Left ventricle myocardium superior (tissue), 1 donor: ENCODE measurements around the gene HSFX2. TPM values are rescaled to one million over a fixed set of nuclear protein-coding genes. Genes with fewer than 3 reads are reported as not detected.
"Not testable (repeated sequence)": the region's sequence is repeated elsewhere in the genome, so short reads cannot be mapped to it uniquely, and the experiment has no call there.

Source experiments
- ATAC-seq: fragments of 200-7000 bp; cut with Tn5 transposase; one replicate; pipeline ENCODE4 v1.9.1; 2020; ENCODE audit warnings: mild to moderate bottlenecking, moderate library complexity
- DNase-seq: peaks from one replicate; pipeline ENCODE4 v3.0.0-alpha.2; 2020
- intact Hi-C: fragments of 100-400 bp; cut with micrococcal nuclease; formaldehyde crosslinking; loops from one replicate; pipeline ENCODE4 v1.11.0; 2022
- total RNA-seq: library from RNA; stranded (reverse); fragmentation: NEBNext Ultra II Directional; extraction: Animal tissue kit (Norgen Biotek cat#: 25700); gene quantifications from one replicate; pipeline ENCODE4 v1.2.1, GENCODE V29; 2021
- donor health status: DM: no; HTN: yes; CAD: no; lungs with severe emphysema.

The HSFX2 gene
- total RNA-seq, 1 donor from 2014 or later: not detected

- DNase-seq, ATAC-seq, intact Hi-C loops: not testable (repeated sequence)
These were observed 3.5 kb upstream of the HSFX2 start for GRCh38 chrX:149598603-149599002.

DNA sequence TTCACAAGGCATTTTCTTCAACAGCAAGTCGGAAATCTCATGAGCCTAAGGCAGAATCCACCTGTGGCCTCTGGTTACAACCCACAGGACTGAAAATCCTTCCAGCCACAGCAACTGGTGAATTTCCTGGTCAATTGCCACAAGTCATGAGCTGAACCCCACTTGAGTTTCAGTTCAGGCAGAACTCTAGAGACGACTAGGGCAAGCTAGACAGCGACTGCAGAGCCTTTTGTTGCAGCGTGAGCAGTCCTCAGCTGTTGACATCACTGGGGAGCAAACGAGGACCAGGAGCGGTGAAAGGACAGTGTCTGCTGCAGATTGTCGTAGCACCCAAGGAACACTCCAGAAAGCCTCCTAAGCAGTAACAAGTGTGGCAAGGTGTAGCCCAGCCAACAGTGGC lies 829 bp upstream of the HSFX2 start:
- ATAC-seq, DNase-seq, intact Hi-C loops: not testable (repeated sequence)

DNA sequence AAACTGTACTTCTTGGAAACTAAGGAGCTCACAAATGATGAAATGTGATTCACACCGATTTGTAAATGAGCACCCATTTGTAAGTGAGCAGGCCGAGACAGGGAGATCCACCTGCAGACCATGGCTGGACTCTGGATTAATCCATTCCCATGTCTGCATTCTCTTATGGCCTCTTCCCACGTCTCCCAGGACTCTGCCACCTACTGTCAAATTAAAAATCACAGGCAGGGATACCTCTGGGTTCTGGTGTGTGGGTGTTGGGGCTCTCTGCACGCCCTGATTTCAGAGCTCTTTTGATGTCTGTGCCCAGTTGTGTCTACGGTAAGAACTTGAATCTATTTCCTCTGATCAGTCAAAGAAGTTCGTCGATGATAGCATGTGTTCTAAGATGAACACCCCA lies 4.1 kb downstream of the HSFX2 start:
- ATAC-seq, intact Hi-C loops: not testable (repeated sequence)

DNA sequence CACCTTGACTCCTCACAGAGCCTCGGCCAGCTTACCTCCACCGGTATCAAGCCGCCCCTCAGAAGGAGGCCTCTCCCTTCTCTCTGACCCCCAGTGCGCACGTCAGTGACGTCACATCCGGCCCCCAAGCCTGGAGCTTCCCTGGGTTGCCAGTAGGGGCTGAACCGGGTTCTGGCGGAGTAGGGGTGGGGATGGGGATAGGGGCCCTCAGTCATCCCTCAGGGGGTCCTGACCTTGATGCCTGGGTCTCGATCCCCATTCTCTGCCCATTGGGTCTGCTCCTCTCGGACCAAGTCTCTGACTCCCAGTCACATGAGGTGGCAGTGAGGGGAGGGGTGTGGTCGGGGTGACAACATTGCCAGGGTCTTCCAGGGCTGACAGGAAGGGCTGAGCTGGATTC lies 7.8 kb downstream of the HSFX2 start, which contains the start of gene MAGEA9B:
Gene MAGEA9B, minus strand, starts transcription at position 101 of the 400 bp plus-strand sequence. CDS start 4,280 bp downstream, outside the sequence.
- ATAC-seq, DNase-seq, intact Hi-C loops: not testable (repeated sequence)

More for the DNA sequence above, 4.1 kb downstream of the HSFX2 start:
- DNase-seq: not testable (repeated sequence)

GRCh38 chrX:149585631-149586030 lies 9.5 kb downstream of the HSFX2 start:
- ATAC-seq, DNase-seq, intact Hi-C loops: not testable (repeated sequence)

DNA sequence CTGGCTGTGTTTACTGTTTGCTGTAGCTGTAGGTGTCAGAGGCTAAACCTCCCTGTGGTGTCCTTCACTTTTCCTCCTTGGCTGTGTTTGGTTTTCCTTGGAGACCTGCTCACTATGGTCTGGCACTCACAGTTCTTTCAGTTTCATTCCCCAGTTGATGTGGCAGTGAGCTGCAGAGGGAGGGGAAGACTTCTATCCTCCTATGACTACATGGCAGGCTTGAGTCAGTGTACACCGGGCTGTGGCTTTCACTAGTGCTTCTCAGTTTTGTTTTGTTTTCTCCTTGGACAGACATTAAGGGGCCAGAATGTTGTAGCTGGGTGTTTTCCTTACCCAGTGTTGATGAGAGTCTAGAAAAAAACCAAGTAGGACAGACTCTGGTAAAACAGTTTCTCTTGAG lies 21.7 kb downstream of the HSFX2 start:
- ATAC-seq, intact Hi-C loops, DNase-seq: not testable (repeated sequence)

- DNase-seq: no peak
- ATAC-seq: no peak
- intact Hi-C loops: no loop called here
These were observed 22.4 kb downstream of the HSFX2 start for GRCh38 chrX:149572743-149573142.

DNA sequence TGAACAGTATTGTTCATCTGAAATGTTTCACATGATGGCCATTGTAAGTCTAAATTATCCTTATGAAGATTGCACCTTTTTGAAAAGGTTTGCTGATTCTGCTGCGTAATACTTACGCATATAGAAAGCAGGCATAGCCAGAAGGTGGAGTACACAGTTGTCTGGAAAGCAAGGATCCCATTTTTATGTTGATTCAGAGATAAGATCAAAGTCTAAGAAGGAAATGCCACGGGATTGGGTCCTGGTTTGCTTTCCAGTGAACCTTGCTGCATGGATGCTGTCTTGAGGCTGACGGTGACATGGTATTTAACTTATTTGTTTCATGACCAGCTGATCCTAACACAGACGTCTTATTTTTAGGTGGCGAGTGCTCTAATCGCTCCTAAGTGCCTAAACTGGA lies 23.3 kb downstream of the HSFX2 start:
- DNase-seq: no peak
- no peak for ATAC-seq
- intact Hi-C loops: no loop called here

- no peak for DNase-seq
- intact Hi-C loops: no loop called here
- no peak for ATAC-seq
These were observed 24.4 kb downstream of the HSFX2 start for GRCh38 chrX:149570668-149571067.

DNA sequence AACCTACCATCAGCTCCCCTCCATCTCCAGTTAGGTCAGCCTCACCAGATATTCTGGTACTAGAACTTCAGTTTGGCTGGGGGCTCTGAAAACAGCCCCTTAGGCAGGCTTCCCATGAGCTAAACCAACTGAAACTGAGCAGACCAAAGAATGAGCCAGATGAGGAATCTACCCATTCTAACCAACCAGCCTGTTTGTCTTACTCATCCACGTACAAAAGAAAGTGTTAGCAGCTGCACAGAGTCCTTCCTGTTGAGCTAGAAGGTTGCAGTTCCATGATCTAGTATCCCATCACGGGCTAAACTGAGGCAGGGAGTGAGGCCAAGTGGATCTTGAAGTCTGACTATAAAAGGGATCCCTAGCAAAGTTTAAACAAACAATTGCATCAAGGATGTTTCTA lies 25.3 kb downstream of the HSFX2 start:
- ATAC-seq: no peak
- DNase-seq: no peak
- intact Hi-C loops: no loop called here

GRCh38 chrX:149568701-149569296 lies 26.3 kb downstream of the HSFX2 start:
- DNase-seq (no peak), ATAC-seq (peak; percentile 74)
- intact Hi-C loops: no loop called here

GRCh38 chrX:149567621-149568417 lies 27.3 kb downstream of the HSFX2 start:
- ATAC-seq (no peak), DNase-seq (no peak)
- intact Hi-C loops: no loop called here

DNA sequence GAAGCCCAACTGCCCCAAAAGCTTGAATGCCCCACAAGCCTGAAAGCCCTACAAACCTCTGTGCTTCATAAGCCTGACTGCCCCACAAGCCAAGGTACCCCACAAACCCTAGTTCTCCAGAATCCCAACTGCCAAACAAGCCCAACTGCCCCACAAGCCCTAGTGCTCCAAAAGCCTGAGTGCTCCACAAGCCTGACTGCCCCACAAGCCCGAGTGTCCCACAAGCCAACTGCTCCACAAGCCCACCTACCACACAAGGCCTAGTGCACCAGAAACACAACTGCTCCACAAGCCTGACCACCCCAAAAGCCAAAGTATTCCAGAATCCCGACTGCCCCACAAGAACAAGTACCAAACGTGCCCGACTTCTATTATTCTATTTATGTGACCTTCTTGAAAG lies 31.8 kb downstream of the HSFX2 start:
- no peak for DNase-seq
- ATAC-seq: no peak
- intact Hi-C loops: no loop called here

DNA sequence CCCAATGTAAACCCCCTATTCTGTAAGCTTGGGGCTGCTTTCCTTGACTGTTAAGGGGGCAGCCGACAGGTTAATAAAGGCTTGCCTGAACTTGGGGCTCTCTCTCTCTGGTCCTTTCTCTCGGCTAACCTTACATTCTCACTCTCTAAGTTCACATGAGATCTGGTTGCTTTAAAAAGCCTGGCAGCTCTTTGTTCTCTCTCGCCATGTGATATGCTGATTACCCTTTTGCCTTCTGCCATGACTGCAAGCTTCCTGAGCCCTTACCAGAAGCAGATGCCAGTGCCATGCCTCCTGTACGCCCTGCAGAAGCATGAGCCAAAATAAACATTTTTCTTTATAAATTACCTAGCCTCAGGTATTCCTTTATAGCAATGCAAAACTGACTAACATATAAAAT lies 39.9 kb downstream of the HSFX2 start:
- ATAC-seq: peak; percentile 67
- intact Hi-C loops, DNase-seq: not testable (repeated sequence)

DNA sequence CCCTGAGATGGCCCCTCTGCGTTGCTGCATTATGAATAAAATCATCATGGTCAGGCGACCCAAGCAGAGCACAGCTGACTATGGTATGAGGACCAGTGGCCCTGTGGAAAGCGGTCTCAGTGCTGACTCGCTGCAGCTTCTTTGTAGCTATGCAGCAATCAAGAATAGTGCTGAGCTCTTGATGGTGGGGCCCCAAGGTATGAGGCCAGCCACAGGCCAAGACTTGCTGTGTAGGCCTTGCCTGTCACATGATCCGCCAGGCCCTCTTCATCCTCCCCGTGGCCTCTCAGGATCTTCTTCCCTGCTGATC lies 43.2 kb downstream of the HSFX2 start:
- intact Hi-C loops, ATAC-seq, DNase-seq: not testable (repeated sequence)

DNA sequence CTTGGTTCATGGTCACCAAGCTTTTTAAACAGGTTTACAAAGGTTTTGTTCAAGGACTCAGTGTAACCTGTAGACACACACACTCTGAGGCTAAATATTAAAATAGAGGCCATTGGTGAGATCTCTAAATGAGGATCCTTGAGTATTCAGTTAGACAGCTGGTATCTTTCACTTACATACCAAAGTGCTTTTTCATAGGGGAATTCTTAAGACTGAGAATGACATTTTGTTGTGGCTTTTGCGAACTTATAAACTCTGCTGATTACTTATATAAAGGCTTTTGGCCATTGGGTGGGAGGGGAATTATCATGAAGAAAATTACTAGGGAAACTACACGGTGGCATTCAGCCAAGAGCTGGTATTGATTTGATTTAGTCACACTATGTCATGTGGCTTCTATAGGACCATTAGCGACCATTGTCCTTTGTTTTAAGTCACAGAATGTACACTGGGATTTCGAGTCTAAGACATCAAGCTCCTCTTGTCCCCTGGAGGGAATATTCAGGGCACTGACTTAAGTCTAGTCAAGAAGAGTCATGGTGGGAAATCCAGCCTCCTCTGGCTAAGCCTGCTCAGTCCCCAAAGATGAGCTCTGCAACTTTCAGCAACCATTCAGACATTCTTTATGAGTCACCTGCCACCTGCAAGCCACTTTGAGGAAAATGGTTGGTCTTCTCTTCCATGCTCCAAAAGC lies 43.7 kb downstream of the HSFX2 start:
- DNase-seq, ATAC-seq, intact Hi-C loops: not testable (repeated sequence)

- intact Hi-C loops, ATAC-seq, DNase-seq: not testable (repeated sequence)
These were observed 44.7 kb downstream of the HSFX2 start for GRCh38 chrX:149550454-149550853.

DNA sequence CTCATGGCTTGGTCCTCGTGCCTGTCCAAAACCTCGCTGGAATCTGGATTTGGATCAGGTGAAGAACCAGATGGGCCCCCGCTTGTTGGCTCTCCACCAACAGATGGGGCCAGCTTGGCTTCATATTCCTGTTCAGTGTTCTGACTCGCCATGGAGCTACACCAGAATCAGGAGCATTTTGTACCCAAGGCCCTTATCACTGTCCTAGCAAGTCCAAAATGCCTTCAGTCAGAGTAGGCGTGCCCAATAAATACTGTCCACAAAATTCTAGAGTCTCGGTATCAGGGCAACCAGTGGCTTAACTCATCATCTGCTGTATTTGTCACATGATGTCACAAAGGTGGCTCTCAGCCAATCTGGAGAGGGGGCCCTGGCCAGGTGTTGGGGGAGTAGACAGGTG lies 45.4 kb downstream of the HSFX2 start, which contains the start of gene HSFX3:
Gene HSFX3, minus strand, starts transcription at position 224 of the 400 bp plus-strand sequence. Its CDS starts 72 bp downstream, at position 152.
- peak; percentile 32 for ATAC-seq
- DNase-seq, intact Hi-C loops: not testable (repeated sequence)

DNA sequence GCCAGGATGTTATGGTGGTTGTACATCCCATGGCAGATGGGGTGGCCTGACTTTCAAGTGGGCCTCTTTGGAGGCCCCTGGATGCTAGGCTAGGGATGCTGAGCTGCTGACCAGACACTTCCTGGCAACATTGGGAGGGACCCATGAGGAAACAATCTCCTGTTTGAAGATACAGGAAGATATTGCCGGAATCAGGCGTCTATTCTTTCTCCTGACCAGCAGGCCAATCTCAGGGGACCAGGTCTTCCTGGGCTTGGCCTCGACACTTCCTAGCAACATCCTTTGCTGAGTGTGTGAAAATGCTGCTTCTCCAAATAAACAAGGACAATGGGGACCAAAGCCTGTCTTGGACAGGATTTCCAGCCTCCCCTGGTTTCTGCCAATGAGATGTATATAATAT lies 47.3 kb downstream of the HSFX2 start:
- DNase-seq, intact Hi-C loops, ATAC-seq: not testable (repeated sequence)

- DNase-seq, ATAC-seq, intact Hi-C loops: not testable (repeated sequence)
These were observed 48.2 kb downstream of the HSFX2 start for GRCh38 chrX:149546962-149547361.
